Measurements from ENCODE around the gene MOCOS. TPM values are rescaled to one million over a fixed set of nuclear protein-coding genes. Genes with fewer than 3 reads are reported as not detected.

The MOCOS gene, protein sequence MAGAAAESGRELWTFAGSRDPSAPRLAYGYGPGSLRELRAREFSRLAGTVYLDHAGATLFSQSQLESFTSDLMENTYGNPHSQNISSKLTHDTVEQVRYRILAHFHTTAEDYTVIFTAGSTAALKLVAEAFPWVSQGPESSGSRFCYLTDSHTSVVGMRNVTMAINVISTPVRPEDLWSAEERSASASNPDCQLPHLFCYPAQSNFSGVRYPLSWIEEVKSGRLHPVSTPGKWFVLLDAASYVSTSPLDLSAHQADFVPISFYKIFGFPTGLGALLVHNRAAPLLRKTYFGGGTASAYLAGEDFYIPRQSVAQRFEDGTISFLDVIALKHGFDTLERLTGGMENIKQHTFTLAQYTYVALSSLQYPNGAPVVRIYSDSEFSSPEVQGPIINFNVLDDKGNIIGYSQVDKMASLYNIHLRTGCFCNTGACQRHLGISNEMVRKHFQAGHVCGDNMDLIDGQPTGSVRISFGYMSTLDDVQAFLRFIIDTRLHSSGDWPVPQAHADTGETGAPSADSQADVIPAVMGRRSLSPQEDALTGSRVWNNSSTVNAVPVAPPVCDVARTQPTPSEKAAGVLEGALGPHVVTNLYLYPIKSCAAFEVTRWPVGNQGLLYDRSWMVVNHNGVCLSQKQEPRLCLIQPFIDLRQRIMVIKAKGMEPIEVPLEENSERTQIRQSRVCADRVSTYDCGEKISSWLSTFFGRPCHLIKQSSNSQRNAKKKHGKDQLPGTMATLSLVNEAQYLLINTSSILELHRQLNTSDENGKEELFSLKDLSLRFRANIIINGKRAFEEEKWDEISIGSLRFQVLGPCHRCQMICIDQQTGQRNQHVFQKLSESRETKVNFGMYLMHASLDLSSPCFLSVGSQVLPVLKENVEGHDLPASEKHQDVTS
- 37.3 and 63.1 TPM in 2 replicates for total RNA-seq

DNA sequence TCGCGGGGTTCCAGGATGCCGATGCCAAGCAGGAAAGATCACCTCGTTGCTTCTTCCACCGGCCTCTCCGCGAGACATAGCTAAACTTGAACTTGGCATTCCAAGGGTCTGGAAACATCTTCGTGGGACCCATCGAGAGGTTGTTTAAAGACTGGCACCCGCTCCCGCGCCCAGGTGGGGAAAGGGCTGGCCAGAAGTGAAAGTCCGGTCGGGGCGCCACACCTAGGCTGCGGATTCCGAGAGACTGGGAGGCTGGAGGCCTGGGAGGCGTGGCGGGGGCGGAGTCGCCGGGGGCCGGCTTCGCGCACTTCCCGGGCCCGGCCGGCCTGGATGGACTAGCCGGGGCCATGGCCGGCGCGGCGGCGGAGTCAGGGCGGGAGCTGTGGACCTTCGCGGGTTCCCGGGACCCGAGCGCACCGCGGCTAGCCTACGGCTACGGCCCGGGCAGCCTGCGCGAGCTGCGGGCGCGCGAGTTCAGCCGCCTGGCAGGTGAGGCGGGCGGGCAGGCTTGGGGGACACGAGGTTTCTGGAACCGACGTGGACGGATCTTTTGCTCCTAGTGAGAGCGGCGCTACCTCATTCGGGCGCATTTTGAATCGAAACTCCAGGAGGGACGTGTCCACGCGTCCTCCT is at the start of gene MOCOS:
MOCOS (plus strand) TSS at position 305 of the 633 bp plus-strand sequence; CDS start at position 348, 43 bp downstream.

DNA sequence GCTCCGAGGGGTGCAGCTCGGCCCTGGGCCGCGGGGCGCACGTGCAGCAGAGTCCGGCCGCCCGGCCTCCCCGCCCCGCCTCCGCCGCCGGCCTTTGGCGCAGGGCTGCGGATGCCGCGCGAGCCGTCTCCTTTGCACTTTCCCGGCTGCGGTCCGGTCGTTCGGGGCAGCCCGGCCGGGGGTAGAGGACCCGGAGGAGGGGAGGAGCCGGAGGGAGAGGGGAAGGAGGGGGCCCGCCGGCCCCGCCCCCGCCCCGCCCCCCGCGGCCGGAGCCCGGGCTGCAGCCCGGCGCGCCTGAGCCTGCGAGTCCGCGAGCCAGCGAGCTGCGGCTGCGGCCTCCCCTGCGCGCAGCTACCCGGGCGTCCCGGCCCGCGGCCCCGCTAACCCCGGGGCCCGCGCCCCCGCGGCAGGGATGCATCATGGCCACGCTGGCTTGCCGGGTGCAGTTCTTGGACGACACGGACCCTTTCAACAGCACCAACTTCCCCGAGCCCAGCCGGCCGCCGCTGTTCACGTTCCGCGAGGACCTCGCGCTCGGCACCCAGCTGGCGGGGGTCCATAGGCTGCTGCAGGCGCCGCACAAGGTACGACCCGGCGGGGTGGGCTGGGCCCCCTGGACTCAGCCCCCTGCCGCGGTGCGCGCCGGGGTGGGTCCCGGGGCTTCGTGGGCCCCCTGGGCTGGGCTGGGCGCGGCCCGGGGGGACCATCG is 110.3 kb downstream of the MOCOS start, which contains the start of gene FHOD3:
FHOD3 (plus strand) TSS at position 297 of the 709 bp plus-strand sequence; CDS start at position 420, 123 bp downstream.

Other genes with a start within 250 kb of the MOCOS start
- 91.9 and 105 TPM in 2 replicates for gene RPRD1A, start 119.9 kb upstream of the MOCOS start, total RNA-seq
- gene SLC39A6, start 58.2 kb upstream of the MOCOS start, total RNA-seq = 201 and 377 TPM in 2 replicates
- gene ELP2, start 57.6 kb upstream of the MOCOS start, total RNA-seq = 92.6 and 99.8 TPM in 2 replicates
- 9.2 and 48.6 TPM in 2 replicates for gene FHOD3, start 110.2 kb downstream of the MOCOS start, total RNA-seq

Measured in nasal cavity respiratory epithelium epithelial cell of viscerocranial mucosa (primary cell).